HG03378 (cell line): ENCODE data around the gene ERC1.
"Not testable (repeated sequence)": the region's sequence is repeated elsewhere in the genome, so short reads cannot be mapped to it uniquely, and the experiment has no call there.

Experiments
- ATAC-seq: cut with Tn5 transposase; IDR thresholded peaks from one replicate; pipeline ENCODE4 v1.9.1; 2021; ENCODE audit warnings: mild to moderate bottlenecking, moderate library complexity; ENCODE audit not compliant: unreplicated experiment

Gene ERC1

DNA sequence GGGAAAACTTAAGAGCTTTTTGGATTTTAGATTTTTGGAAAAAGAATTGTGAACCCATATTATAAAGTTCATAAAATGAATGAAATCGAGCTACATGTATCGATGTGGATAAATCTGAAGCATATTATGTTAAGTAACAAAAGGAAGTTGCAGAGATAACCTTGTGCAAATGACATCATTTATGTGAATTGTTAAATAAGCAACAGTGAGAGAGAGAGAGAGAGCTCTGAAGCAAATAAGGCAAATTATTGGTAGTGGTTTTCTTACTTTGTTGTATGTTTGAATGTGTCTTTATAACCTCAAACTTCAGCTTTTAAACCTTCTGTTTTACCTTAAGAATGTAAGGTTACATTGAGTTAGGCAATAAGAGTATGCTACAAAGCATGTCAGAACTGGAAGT, 78.8 kb downstream of the ERC1 start:
- ATAC-seq: no peak

GRCh38 chr12:1071182-1071581, 80.2 kb downstream of the ERC1 start:
- no peak for ATAC-seq

DNA sequence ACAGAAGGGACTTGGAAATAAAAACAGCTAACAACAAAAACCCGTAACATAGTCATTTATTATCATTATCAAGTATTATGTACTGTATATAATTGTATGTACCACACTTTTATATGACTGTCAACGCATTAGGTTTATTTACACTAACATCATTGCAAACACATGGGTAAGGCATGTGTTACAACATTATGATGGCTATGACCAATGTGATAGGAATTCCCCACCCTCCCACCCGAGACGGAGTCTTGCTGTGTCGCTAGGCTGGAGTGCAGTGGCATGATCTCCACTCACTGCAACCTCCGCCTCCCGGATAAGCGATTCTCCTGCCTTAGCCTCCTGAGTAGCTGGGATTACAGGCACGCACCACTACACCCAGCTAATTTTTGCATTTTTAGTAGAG, 82.6 kb downstream of the ERC1 start:
- ATAC-seq: no peak

GRCh38 chr12:1077036-1077803, 86.2 kb downstream of the ERC1 start:
- ATAC-seq: no peak

- no peak for ATAC-seq
Measured at GRCh38 chr12:1078002-1078401, 87.0 kb downstream of the ERC1 start.

DNA sequence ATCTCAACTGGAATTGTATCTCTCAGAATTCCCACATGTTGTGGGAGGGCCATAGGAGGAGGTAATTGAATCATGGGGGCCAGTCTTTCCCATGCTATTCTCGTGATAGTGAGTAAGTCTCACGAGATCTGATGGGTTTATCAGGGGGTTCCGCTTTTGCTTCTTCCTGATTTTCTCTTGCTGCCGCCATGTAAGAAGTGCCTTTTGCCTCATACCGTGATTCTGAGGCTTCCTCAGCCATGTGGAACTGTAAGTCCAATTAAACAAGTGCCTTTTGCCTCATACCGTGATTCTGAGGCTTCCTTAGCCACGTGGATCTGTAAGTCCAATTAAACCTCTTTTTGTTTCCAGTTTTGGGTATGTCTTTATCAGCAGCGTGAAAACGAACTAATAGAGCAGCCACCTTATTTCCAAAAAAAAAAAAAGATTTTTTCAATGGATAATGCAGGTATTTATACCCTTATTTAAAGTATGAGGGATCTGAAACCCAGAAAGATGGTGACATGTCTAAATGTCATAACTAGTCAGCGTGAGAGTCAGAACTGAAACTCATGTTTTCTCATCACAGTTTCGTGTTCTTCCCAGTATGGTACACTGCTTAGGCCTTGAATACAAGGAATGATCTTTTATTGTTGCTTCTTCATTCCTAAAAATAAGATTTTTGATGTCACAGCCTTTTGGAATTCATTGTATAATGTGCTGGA, 89.6 kb downstream of the ERC1 start:
- ATAC-seq: peak; percentile 54

DNA sequence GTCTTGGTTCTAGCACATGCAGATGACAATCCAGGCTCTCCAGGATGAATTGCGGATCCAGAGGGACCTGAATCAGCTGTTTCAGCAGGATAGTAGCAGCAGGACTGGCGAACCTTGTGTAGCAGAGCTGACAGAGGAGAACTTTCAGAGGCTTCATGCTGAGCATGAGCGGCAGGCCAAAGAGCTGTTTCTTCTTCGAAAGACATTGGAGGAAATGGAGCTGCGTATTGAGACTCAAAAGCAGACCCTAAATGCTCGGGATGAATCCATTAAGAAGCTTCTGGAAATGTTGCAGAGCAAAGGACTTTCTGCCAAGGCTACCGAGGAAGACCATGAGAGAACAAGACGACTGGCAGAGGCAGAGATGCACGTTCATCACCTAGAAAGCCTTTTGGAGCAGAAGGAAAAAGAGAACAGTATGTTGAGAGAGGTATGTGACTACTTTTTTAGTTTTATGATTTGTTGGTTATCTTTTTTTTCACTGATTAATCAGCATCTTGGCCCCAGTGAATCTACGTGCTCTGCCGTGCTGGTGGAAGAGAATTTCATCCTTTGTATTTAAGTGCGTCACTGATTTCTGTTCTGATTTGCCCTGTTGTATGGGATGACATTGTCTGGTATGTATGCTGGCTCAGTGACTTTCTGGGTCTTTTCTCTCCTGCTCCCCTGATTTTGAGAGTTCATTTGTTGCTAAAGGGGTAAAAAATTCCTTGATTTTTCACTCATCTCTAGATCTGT, 92.3 kb downstream of the ERC1 start:
- no peak for ATAC-seq

GRCh38 chr12:1083889-1084262, 92.9 kb downstream of the ERC1 start:
- ATAC-seq: no peak

DNA sequence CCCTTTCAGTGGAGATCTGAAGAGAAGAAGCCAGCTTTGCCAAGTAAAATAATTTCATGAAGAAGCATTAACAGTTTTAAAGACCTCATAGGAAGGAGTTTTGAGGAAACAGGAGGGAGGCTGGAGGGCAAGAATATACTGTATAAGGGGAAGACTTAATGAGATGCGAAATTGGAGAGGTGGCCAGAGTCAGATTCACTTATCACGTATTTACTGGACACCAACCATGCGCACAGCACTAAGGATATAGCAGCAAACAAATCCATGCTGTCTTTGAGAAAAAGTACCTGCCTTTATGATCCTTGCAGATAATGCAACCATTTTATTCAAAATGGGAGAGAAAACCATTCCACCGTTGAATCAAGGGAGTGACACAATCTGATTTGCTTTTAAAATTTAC, 100.3 kb downstream of the ERC1 start:
- ATAC-seq: no peak

- ATAC-seq: no peak
Measured at GRCh38 chr12:1093166-1093751, 102.2 kb downstream of the ERC1 start.

GRCh38 chr12:1094714-1095113, 103.7 kb downstream of the ERC1 start:
- ATAC-seq: no peak

GRCh38 chr12:1099158-1099557, 108.1 kb downstream of the ERC1 start:
- ATAC-seq: peak; percentile 64

DNA sequence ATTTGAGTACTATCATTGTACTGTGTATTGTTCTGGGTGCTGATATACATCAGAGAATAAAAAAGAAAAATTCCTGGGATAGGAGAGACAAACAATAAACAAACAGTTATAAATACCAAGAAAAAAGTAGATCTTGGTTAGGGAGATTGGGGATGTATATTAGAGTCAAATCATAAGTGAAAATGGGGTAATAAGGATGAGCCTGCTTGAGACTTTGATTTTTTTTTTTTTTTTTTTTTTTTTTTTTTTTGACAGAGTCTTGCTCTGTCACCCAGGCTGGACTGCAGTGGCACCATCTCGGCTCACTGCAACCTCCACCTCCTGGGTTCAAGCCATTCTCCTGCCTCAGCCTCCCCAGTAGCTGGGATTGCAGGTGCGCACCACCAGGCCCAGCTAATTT, 108.6 kb downstream of the ERC1 start:
- ATAC-seq: not testable (repeated sequence)

DNA sequence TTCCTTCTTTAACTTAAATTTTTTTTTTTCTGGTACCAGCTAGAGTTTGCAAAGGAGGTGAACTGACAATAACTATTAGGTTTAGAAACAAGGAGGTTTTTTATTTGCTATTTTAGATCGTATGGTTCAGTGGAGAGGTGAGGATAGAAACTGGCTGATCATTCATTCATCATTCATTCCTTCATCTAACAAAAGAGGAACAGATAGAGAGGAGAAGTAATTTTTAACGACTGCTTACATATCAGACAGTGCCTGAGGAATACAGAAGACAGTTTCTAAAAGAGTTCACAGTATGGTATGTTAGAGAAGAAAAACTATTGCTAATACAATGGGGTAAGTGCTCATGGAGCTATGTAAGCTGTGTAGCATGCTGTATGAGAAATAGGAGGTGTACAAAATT, 111.1 kb downstream of the ERC1 start:
- ATAC-seq: no peak

DNA sequence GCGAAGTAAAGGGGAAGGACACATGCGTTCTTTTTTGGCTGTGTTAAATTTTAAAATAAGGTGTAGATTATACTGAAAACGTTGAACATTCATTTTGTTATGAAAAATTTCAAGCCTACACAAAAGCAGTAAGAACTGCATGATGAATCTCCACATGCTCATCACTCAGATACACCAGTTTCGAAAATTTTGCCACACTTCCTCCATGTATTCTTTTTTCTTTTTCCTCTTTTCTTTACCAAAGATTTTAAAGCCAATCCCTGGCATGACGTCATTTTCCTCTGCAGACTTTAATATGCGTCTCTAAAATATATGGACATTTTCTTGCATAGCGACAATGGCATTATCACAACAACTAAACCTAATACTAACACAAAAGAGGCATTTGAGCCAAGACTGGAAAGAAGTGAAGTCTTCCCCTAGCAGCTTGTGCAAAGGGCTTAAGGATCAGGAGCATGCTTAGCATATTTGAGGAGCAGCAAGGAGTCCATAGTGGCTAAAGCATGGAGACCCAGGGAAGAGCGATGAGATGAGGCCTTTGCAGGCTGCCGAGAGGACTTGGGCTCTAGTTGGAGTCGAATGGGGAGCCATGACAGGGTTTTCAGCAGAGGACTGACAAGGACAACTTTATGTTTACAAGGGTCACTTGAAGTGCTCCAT, 111.9 kb downstream of the ERC1 start:
- no peak for ATAC-seq

DNA sequence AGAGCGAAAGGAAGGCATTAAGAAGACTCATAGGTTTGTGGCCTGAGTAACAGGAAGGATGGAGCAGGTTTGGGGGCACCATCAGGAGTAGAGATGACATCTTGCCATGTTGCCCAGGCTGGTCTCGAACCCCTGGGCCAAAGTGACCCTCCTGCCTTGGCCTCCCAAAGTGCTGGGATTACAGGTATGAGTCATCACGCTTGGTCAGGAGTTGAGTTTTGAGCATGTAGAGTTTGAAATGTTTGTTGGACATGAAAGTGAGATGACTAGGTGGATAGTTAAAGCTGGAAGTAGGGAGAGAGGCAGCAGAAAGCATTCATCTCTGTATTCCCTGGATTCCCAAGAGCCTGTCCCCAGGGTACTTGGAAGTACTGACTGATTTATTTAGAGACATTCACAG, 112.6 kb downstream of the ERC1 start:
- ATAC-seq: no peak

DNA sequence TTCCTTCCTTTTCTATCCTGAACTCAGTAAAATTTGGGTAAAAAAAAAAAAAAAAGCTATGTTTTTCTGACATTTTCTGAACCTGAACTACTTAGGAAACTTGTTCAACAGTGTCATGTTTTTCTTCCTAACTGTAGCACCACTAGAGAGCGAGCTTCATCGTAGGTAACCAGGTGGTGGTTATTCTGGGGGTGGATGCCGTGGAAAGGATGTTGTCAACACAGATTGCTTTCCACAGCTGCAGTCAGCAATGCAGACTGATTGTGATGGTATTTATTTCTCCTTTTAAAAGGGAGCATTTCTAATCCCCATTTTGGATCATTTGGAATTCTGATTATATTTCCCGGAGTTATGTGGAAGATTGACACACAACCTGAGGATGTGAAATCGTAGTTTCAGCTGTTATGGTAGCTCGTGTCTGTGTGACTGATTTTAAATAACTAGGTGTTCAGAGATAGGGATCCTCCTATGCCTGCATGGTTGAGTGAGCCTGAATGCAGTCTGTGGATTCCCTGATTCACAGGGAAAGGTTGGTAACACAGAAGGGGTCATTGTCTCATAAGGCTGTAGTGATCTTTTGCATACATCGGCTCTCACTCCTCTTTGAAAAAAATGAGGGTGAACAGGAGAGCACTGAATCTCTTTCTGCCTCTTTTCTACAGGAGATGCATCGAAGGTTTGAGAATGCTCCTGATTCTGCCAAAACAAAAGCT, 113.2 kb downstream of the ERC1 start:
- ATAC-seq: no peak

GRCh38 chr12:1107669-1108068, 116.6 kb downstream of the ERC1 start:
- ATAC-seq: no peak

- peak; percentile 81 for ATAC-seq
Measured at GRCh38 chr12:1108276-1108675, 117.3 kb downstream of the ERC1 start.

DNA sequence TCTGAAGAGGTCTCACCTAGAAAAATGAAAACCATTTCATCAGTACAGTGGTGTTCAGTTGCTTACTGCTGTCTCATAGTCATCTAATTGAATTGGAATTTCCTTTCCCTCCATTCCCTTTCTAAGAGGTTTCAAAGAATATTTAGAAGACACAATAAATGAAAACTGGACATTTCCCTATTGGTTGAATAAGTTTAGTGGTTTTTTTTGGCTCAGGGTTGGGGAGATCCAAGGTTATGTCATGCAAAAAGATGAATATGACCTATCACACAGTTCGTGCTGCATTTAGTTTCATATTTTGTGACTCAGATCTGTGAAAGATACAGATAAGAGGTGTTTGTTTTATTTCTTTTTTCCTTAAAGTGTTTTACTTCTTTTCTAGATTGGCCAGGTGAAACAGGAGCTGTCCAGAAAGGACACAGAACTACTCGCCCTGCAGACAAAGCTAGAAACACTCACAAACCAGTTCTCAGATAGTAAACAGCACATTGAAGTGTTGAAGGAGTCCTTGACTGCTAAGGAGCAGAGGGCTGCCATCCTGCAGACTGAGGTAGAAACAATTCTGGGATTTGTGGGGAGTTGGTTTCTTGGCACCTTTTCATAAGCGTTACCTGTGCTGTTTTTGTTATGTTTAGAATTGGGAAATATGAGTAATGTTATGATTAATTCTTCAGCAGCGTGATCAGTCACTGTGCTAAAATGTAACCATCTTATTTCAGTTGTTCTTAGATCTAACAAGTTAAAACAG, 124.6 kb downstream of the ERC1 start:
- no peak for ATAC-seq
